B cell (primary cell): ENCODE data around the gene FOXF1. TPM values are rescaled to one million over a fixed set of nuclear protein-coding genes. Genes with fewer than 3 reads are reported as not detected.
A peak's percentile ranks its signal among the peaks of the same experiment; 100 is the strongest.

Experiments used
- ATAC-seq: fragments of 200-7000 bp; cut with Tn5 transposase; one replicate; pipeline ENCODE4 v1.10.0; 2021; ENCODE audit warnings: low read depth, mild to moderate bottlenecking, moderate number of reproducible peaks, moderate library complexity
- CTCF ChIA-PET: fragments of 350-600 bp; sonication (Branson Sonifier 250); formaldehyde crosslinking; loops from one replicate; lab custom pipeline; 2021; ENCODE audit warnings: antibody characterized with exemption, inconsistent platforms; lab: Charles Lee
- POLR2A ChIA-PET: fragments of 350-600 bp; sonication (Branson Sonifier 250); formaldehyde crosslinking; loops from one replicate; lab custom pipeline; 2021; ENCODE audit warnings: antibody characterized with exemption; lab: Charles Lee
- DNase-seq: peaks from one replicate; pipeline ENCODE4 v3.0.0; 2013
- H2AFZ ChIP-seq: 2 replicates; pipeline ENCODE4 v1.6.1; 2012; ENCODE audit warnings: mild to moderate bottlenecking, low read depth, low read length; ENCODE audit not compliant: insufficient read depth, poor library complexity, severe bottlenecking
- H3K27ac ChIP-seq, 2 donors: 1 replicate in 1 of 2; 2 replicates in 1 of 2; pipeline ENCODE4 v1.5.1; 2012 to 2013; ENCODE audit warnings: low read length in 2 of 2, mild to moderate bottlenecking in 2 of 2, moderate library complexity in 1 of 2
- H3K27me3 ChIP-seq, 4 experiments: fragments of 200-600 bp in 1 of 4; sonication (generic) in 1 of 4; replicated peaks in 1 of 4; 1 replicate in 2 of 4; 2 replicates in 2 of 4; pipeline versions ENCODE4 v1.6.1 to v1.7.0; 2013 to 2016; ENCODE audit warnings: low read length in 3 of 4, mild to moderate bottlenecking in 2 of 4, mixed read lengths in 1 of 4, moderate library complexity in 1 of 4; ENCODE audit not compliant: insufficient read depth in 4 of 4, control insufficient read depth in 3 of 4; ENCODE audit errors: control extremely low read depth in 1 of 4
- H3K36me3 ChIP-seq, 2 experiments: replicated peaks in 1 of 2; 1 replicate in 1 of 2; 2 replicates in 1 of 2; pipeline versions ENCODE4 v1.6.1 to v1.7.1; 2013; ENCODE audit warnings: low read length in 1 of 2; ENCODE audit not compliant: insufficient read depth in 2 of 2, control insufficient read depth in 1 of 2; ENCODE audit errors: control extremely low read depth in 1 of 2, extremely low read depth in 1 of 2
- H3K4me1 ChIP-seq, 2 donors: fragments of 200-600 bp in 1 of 2; sonication (generic) in 1 of 2; 1 replicate in 1 of 2; 2 replicates in 1 of 2; pipeline versions ENCODE4 v1.5.1 to v1.6.1; 2013 to 2017; ENCODE audit warnings: low read length in 2 of 2; ENCODE audit not compliant: control insufficient read depth in 2 of 2, insufficient read depth in 2 of 2
- H3K4me2 ChIP-seq: replicated peaks from 2 replicates; pipeline ENCODE3; 2012; ENCODE audit warnings: mild to moderate bottlenecking, low read depth, low read length; ENCODE audit not compliant: poor library complexity, severe bottlenecking
- H3K4me3 ChIP-seq, 5 experiments: fragments of 200-600 bp in 1 of 5; sonication (generic) in 1 of 5; 1 replicate in 3 of 5; 2 replicates in 2 of 5; pipeline versions ENCODE4 v1.5.1 to v1.7.0; 2011 to 2016; ENCODE audit warnings: low read length in 4 of 5, mild to moderate bottlenecking in 4 of 5, low read depth in 2 of 5, control low read depth in 1 of 5, moderate library complexity in 1 of 5; ENCODE audit not compliant: insufficient read depth in 1 of 5; ENCODE audit errors: control extremely low read depth in 1 of 5, extremely low read depth in 1 of 5
- H3K79me2 ChIP-seq: fragments of 200-600 bp; sonication (generic); one replicate; pipeline ENCODE4 v1.6.0; 2016; ENCODE audit warnings: low read length; ENCODE audit not compliant: control insufficient read depth, insufficient read depth
- H3K9ac ChIP-seq: fragments of 200-600 bp; sonication (generic); 2 replicates; pipeline ENCODE4 v1.6.1; 2017; ENCODE audit warnings: mild to moderate bottlenecking, low read length, moderate library complexity
- H3K9me3 ChIP-seq, 3 donors: one replicate each; pipeline versions ENCODE4 v1.6.1 to v1.7.1; 2013; ENCODE audit warnings: low read length in 2 of 3; ENCODE audit not compliant: control insufficient read depth in 2 of 3, insufficient read depth in 1 of 3; ENCODE audit errors: control extremely low read depth in 1 of 3
- H4K20me1 ChIP-seq: 2 replicates; pipeline ENCODE4 v1.6.0; 2012; ENCODE audit warnings: mild to moderate bottlenecking, low read length; ENCODE audit not compliant: insufficient read depth, control insufficient read depth, poor library complexity, severe bottlenecking
- H3K27ac Mint-ChIP-seq: one replicate; pipeline ENCODE4 v1.8.0; 2021; ENCODE audit warnings: mixed read lengths
- H3K27me3 Mint-ChIP-seq: one replicate; pipeline ENCODE4 v1.8.0; 2021; ENCODE audit warnings: mixed read lengths
- H3K4me1 Mint-ChIP-seq: one replicate; pipeline ENCODE4 v1.8.0; 2021; ENCODE audit warnings: mixed read lengths
- H3K4me3 Mint-ChIP-seq: one replicate; pipeline ENCODE4 v1.8.0; 2021; ENCODE audit warnings: mixed read lengths
- H3K9me3 Mint-ChIP-seq: one replicate; pipeline ENCODE4 v1.8.0; 2022; ENCODE audit warnings: mixed read lengths; ENCODE audit not compliant: insufficient read depth
- CTCF ChIP-seq: fragments of 200-600 bp; IDR thresholded peaks from one replicate; pipeline ENCODE4 v1.8.0; 2022; ENCODE audit warnings: antibody characterized with exemption, mild to moderate bottlenecking
- EZH2 ChIP-seq: IDR thresholded peaks from 2 replicates; pipeline ENCODE4 v1.6.1; 2012; ENCODE audit warnings: borderline replicate concordance, low read depth, mild to moderate bottlenecking, moderate library complexity, low read length; ENCODE audit not compliant: insufficient read depth, poor library complexity, severe bottlenecking
- WGBS: methylation state at CpG from one replicate; pipeline ENCODE4 v1.1.5; 2013; ENCODE audit warnings: missing lambda C conversion rate; ENCODE audit not compliant: insufficient coverage; 5-methylcytosine and 5-hydroxymethylcytosine counted together
- intact Hi-C: fragments of 100-400 bp; cut with micrococcal nuclease; formaldehyde crosslinking; loops from one replicate; pipeline ENCODE4 v1.10.0; 2022
- polyA plus RNA-seq: library from polyadenylated mRNA; depleted of rRNA; stranded (reverse); fragments of >200 nt; gene quantifications from 2 replicates; pipeline ENCODE4 v1.2.3, GENCODE V29; 2012
- total RNA-seq, 2 donors: library from RNA; stranded (reverse); fragments of 120-200 nt in 1 of 2; gene quantifications; 1 replicate in 1 of 2; 2 replicates in 1 of 2; pipeline versions ENCODE4 v1.2.3 to v1.2.4, GENCODE V29; 2013 to 2022

FOXF1 gene
- total and polyA plus RNA-seq, 2 donors (not counting 1 experiment from before 2014, with no cell fraction given) = not detected

- H3K9me3 Mint-ChIP-seq = no peaks in the 10 kb centered on the region
- POLR2A ChIA-PET = no interaction called here
- no peaks in the 10 kb centered on the region for H3K36me3 ChIP-seq
- H3K4me3 ChIP-seq = no peak overlapping the region
- no peak overlapping the region for H2AFZ ChIP-seq
- H3K27ac ChIP-seq = no peak overlapping the region
- H3K9me3 ChIP-seq = peaks cover 0 to 32% (median 1%) of the 10 kb centered on the region in 3 donors
- peak overlapping the region; percentile 96 for H3K4me2 ChIP-seq
- H3K79me2 ChIP-seq = no peaks in the 10 kb centered on the region
- H3K4me3 Mint-ChIP-seq = peak overlapping the region; percentile 71
- ATAC-seq = no peak
- CTCF ChIA-PET = interaction anchor here (0.6 to 1.1 kb wide), 3 partner anchors 9 to 495 kb away, joined by 4 to 6 read pairs (median 6); no protein-coding TSS in a partner anchor
- peaks cover 36 to 50% of the 10 kb centered on the region in 2 donors for H3K4me1 ChIP-seq
- intact Hi-C loops = loop anchor here (5.0 kb wide), 1 partner anchor 56 kb away; the partner anchor contains the start of gene FOXC2
- no peak for DNase-seq
- H3K27me3 ChIP-seq = peaks cover 0 to 85% (median 53%) of the 10 kb centered on the region in 4 experiments
- TF ChIP-seq EZH2 (no peak), CTCF (no peak)
- H3K27me3 Mint-ChIP-seq = peaks cover 52% of the 10 kb centered on the region
- H4K20me1 ChIP-seq = no peaks in the 10 kb centered on the region
- 23% methylated on average over 41 of the region's 44 CpGs for WGBS
- H3K9ac ChIP-seq = no peak overlapping the region
- H3K4me1 Mint-ChIP-seq = peaks cover 22% of the 10 kb centered on the region
- no peak overlapping the region for H3K27ac Mint-ChIP-seq
Observed at GRCh38 chr16:86511317-86512161, 1.2 kb downstream of the FOXF1 start.

- DNase-seq = no peak
- Histone ChIP-seq H3K4me1 (peaks cover 33 to 42% of the 10 kb centered on the region in 2 donors), H3K9me3 (peaks cover 0 to 27% (median 1%) of the 10 kb centered on the region in 3 donors), H3K27ac (no peak overlapping the region), H3K36me3 (no peaks in the 10 kb centered on the region), H4K20me1 (no peaks in the 10 kb centered on the region), H3K79me2 (no peaks in the 10 kb centered on the region), H2AFZ (no peak overlapping the region), H3K4me2 (no peak overlapping the region), H3K9ac (no peak overlapping the region), H3K4me3 (no peak overlapping the region), H3K27me3 (peaks cover 0 to 85% (median 49%) of the 10 kb centered on the region in 4 experiments)
- Mint-ChIP-seq H3K9me3 (no peaks in the 10 kb centered on the region), H3K4me1 (peaks cover 17% of the 10 kb centered on the region), H3K27ac (no peak overlapping the region), H3K4me3 (peak overlapping the region; percentile 5), H3K27me3 (peaks cover 50% of the 10 kb centered on the region)
- WGBS = 18% methylated on average over 24 of the region's 24 CpGs
- ChIA-PET CTCF (no interaction called here), POLR2A (no interaction called here)
- intact Hi-C loops = loop anchor here (5.0 kb wide), 1 partner anchor 55 kb away; the partner anchor contains the start of gene FOXC2
- TF ChIP-seq EZH2 (no peak), CTCF (no peak)
- no peak for ATAC-seq
Observed at GRCh38 chr16:86512301-86512859, 2.1 kb downstream of the FOXF1 start.
